ENCODE data around the gene ZSCAN31.

DNA sequence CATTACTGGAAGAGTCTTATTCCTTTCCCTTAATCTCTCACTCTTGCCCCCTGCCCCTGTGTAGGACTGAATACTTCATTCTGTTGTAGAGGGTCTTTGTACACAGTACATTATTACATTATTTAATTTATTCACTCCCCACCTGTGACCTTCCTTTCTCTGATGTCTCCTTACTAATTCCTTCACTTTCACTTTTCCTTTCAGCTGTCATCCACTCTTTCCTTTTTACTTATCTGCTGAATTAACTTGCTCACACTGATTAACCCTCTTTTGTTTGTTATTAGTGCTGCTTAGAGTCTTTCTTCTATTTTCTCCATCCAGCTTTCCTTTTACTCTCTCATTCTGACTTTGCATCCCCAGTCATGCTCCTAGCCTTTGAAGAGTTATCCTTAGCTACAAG lies 61.1 kb downstream of the ZSCAN31 start:
- TF ChIP-seq, protein P1, sequence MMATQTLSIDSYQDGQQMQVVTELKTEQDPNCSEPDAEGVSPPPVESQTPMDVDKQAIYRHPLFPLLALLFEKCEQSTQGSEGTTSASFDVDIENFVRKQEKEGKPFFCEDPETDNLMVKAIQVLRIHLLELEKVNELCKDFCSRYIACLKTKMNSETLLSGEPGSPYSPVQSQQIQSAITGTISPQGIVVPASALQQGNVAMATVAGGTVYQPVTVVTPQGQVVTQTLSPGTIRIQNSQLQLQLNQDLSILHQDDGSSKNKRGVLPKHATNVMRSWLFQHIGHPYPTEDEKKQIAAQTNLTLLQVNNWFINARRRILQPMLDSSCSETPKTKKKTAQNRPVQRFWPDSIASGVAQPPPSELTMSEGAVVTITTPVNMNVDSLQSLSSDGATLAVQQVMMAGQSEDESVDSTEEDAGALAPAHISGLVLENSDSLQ (IDR thresholded peaks at IDR 0.05), result no peak
- no peak for TF ChIP-seq HDGF (IDR thresholded peaks at IDR 0.05; ENCODE audit: borderline replicate concordance)
- no peak for TF ChIP-seq ZNF384 (IDR thresholded peaks at IDR 0.05)
- no peak for TF ChIP-seq FOXA1 (IDR thresholded peaks at IDR 0.05)
- no peak for TF ChIP-seq SUZ12 (IDR thresholded peaks at IDR 0.05)
- TF ChIP-seq SP1 (IDR thresholded peaks at IDR 0.05), result no peak
- no peak for TF ChIP-seq FOXK2 (IDR thresholded peaks at IDR 0.05)
- TF ChIP-seq BHLHE40 (IDR thresholded peaks at IDR 0.05; ENCODE audit: borderline replicate concordance), result no peak
- no peak for TF ChIP-seq L3MBTL2 (conservative IDR thresholded peaks at IDR 0.05)
- TF ChIP-seq CTBP1 (IDR thresholded peaks at IDR 0.05; ENCODE audit: borderline replicate concordance), result no peak

All from HEK293T (cell line).